HepG2 (cell line): ENCODE measurements around the gene OSBPL9. TPM values are rescaled to one million over a fixed set of nuclear protein-coding genes. Genes with fewer than 3 reads are reported as not detected.

ENCODE experiments used
- GATA4 ChIP-seq: sonication (generic); IDR thresholded peaks from 2 replicates; pipeline ENCODE4 v1.6.1; 2016; ENCODE audit warnings: antibody characterized with exemption, low read depth, borderline replicate concordance
- HIC2 ChIP-seq: sonication (generic); formaldehyde crosslinking; IDR thresholded peaks from 2 replicates; pipeline ENCODE4 v1.9.0; 2022; ENCODE audit warnings: low read depth, missing genetic modification reagents
- MAFK ChIP-seq, 2 experiments: IDR thresholded peaks in 1 of 2; conservative IDR thresholded peaks in 1 of 2; 2 replicates each; pipeline ENCODE4 v1.6.1; 2011; ENCODE audit warnings: improper control_type of control experiment in 2 of 2, low read length in 2 of 2
- MAX ChIP-seq: IDR thresholded peaks from 2 replicates; pipeline ENCODE4 v1.6.1; 2012; ENCODE audit warnings: inconsistent platforms
- SNAI1 ChIP-seq: sonication (generic); formaldehyde crosslinking; IDR thresholded peaks from 2 replicates; pipeline ENCODE4 v1.5.0; 2020; ENCODE audit warnings: mild to moderate bottlenecking, missing genetic modification reagents, borderline replicate concordance
- TEF ChIP-seq: sonication (generic); formaldehyde crosslinking; IDR thresholded peaks from 2 replicates; pipeline ENCODE4 v1.5.0; 2020; ENCODE audit warnings: missing genetic modification reagents
- ZFP90 ChIP-seq: sonication (generic); formaldehyde crosslinking; IDR thresholded peaks from 2 replicates; pipeline ENCODE4 v1.8.0; 2022; ENCODE audit warnings: missing genetic modification reagents, mild to moderate bottlenecking, inconsistent platforms, borderline replicate concordance
- ZNF280D ChIP-seq: sonication (generic); formaldehyde crosslinking; IDR thresholded peaks from 2 replicates; pipeline ENCODE4 v1.5.1; 2020; ENCODE audit warnings: mild to moderate bottlenecking, missing genetic modification reagents
- ZNF644 ChIP-seq: IDR thresholded peaks from 2 replicates; pipeline ENCODE4 v1.6.1; 2016; ENCODE audit warnings: low read depth
- ZNF646 ChIP-seq: sonication (generic); formaldehyde crosslinking; IDR thresholded peaks from 2 replicates; pipeline ENCODE4 v1.9.0; 2021; ENCODE audit warnings: mild to moderate bottlenecking, missing genetic modification reagents
- ZNF839 ChIP-seq: sonication (generic); formaldehyde crosslinking; IDR thresholded peaks from 2 replicates; pipeline ENCODE4 v1.4.0; 2020; ENCODE audit warnings: missing genetic modification reagents, mild to moderate bottlenecking, borderline replicate concordance
- polyA plus RNA-seq, 8 experiments: library from polyadenylated mRNA; depleted of rRNA in 3 of 8; stranded (reverse) in 7 of 8; unstranded in 1 of 8; fragments of >200 nt; fragmentation: Illumina TruSeq in 4 of 8; extraction: Trizol in 4 of 8; gene quantifications; 2 replicates each; pipeline versions ENCODE4 v1.2.1 to v1.2.3, GENCODE V29; 2011 to 2016; ENCODE audit warnings: low read depth in 4 of 8, missing spikeins in 1 of 8, mixed read lengths in 1 of 8; ENCODE audit not compliant: insufficient read depth in 1 of 8
- total RNA-seq, 5 experiments: library from RNA; depleted of rRNA; stranded (reverse); fragments of >200 nt; fragmentation: Illumina TruSeq; extraction: Trizol; gene quantifications; 2 replicates each; pipeline ENCODE4 v1.2.3, GENCODE V29; 2016; ENCODE audit warnings: low read depth in 1 of 5

Gene OSBPL9
- total and polyA plus RNA-seq, 2 of the 13 experiments (the other 11 are each of a cell fraction or from before 2014, with no cell fraction given), result 83.6 to 142 TPM

GRCh38 chr1:51616903-51617708 lies at the start of gene OSBPL9 (continued):
- 0 out of 2 replicates have a peak, but pooled peaks have one; percentile 18 for TF ChIP-seq ZNF646 (CRISPR knock-in tag)
- TF ChIP-seq ZFP90, result 0 out of 2 replicates have a peak, but pooled peaks have one; percentile 18
- TF ChIP-seq TEF (CRISPR knock-in tag), result no peak
- TF ChIP-seq ZNF280D, result peak; percentile 39; the same call in 1 of the 2 replicates
- TF ChIP-seq GATA4, result no peak
- peak; percentile 84; the same call in 1 of the 2 replicates for TF ChIP-seq ZNF644 (CRISPR knock-in tag)
- no peak for TF ChIP-seq MAFK (conservative IDR thresholded peaks at IDR 0.05 in 1 of 2, IDR thresholded peaks at IDR 0.05 in 1 of 2; ENCODE audit: low read length in 2 of 2)
- TF ChIP-seq HIC2 (CRISPR knock-in tag), result no peak
- no peak for TF ChIP-seq ZNF839
- TF ChIP-seq MAX, result 0 out of 2 replicates have a peak, but pooled peaks have one; percentile 31
- TF ChIP-seq SNAI1 (CRISPR knock-in tag), result no peak
